Endothelial cell of umbilical vein (primary cell): Measurements from ENCODE around the gene TENT4B. TPM values are rescaled to one million over a fixed set of nuclear protein-coding genes. Genes with fewer than 3 reads are reported as not detected.

ENCODE experiments used
- BruUV-seq: library from RNA; stranded (reverse); fragments of 400-500 nt; replicated peaks from 2 replicates; lab custom pipeline; 2021; lab: Mats Ljungman, UMichigan
- CTCF ChIA-PET: fragments of 300-600, 350-600 bp; sonication (Branson Sonifier 250); formaldehyde crosslinking; loops from one replicate; lab custom pipeline; 2021; ENCODE audit warnings: antibody characterized with exemption, inconsistent platforms; lab: Charles Lee
- POLR2A ChIA-PET: fragments of 300-600, 350-600 bp; sonication (Branson Sonifier 250); formaldehyde crosslinking; loops from one replicate; lab custom pipeline; 2021; ENCODE audit warnings: antibody characterized with exemption, inconsistent platforms; lab: Charles Lee
- DNase-seq: peaks from one replicate; pipeline ENCODE4 v3.0.0-alpha.2; 2011; ENCODE audit warnings: low read depth, low spot score
- FAIRE-seq: peaks from 2 replicates; lab custom pipeline; 2011; peaks lifted over from hg19 to GRCh38; lab: Jason Lieb, UNC
- H2AFZ ChIP-seq: 2 replicates; pipeline ENCODE4 v1.6.0; 2012; ENCODE audit warnings: low read depth, low read length, control low read depth, inconsistent platforms
- H3K27ac ChIP-seq: 2 replicates; pipeline ENCODE4 v1.5.1; 2011; ENCODE audit warnings: low read depth, mild to moderate bottlenecking, control low read depth, low read length, moderate library complexity; ENCODE audit not compliant: insufficient read depth
- H3K27me3 ChIP-seq, 2 experiments: 2 replicates each; pipeline versions ENCODE4 v1.6.0 to v1.6.1; 2011; ENCODE audit warnings: low read length in 2 of 2, mixed read lengths in 1 of 2; ENCODE audit not compliant: control insufficient read depth in 2 of 2, insufficient read depth in 2 of 2
- H3K36me3 ChIP-seq, 2 experiments: 2 replicates in 1 of 2; 3 replicates in 1 of 2; pipeline ENCODE4 v1.5.1; 2011; ENCODE audit warnings: low read length in 2 of 2, mild to moderate bottlenecking in 1 of 2, moderate library complexity in 1 of 2; ENCODE audit not compliant: control insufficient read depth in 2 of 2, insufficient read depth in 2 of 2; ENCODE audit errors: extremely low read depth in 1 of 2
- H3K4me1 ChIP-seq: 3 replicates; pipeline ENCODE4 v1.5.1; 2011; ENCODE audit warnings: mild to moderate bottlenecking, low read length; ENCODE audit not compliant: control insufficient read depth, insufficient read depth; ENCODE audit errors: extremely low read depth
- H3K4me2 ChIP-seq: 2 replicates; pipeline ENCODE4 v1.6.1; 2011; ENCODE audit warnings: low read length, control low read depth, mixed read lengths; ENCODE audit not compliant: insufficient read depth
- H3K4me3 ChIP-seq, 3 experiments: fragments of 200-600 bp in 1 of 3; sonication (generic), shearing (Covaris generic) in 1 of 3; replicated peaks in 1 of 3; 2 replicates each; pipeline ENCODE4 v1.5.1; 2011 to 2016; ENCODE audit warnings: control low read depth in 3 of 3, low read length in 3 of 3, mild to moderate bottlenecking in 2 of 3, inconsistent platforms in 1 of 3, low read depth in 1 of 3, moderate library complexity in 1 of 3; ENCODE audit not compliant: insufficient read depth in 1 of 3
- H3K79me2 ChIP-seq: 2 replicates; pipeline ENCODE4 v1.6.0; 2012; ENCODE audit warnings: low read length, inconsistent platforms; ENCODE audit not compliant: control insufficient read depth, insufficient read depth
- H3K9ac ChIP-seq: replicated peaks from 2 replicates; pipeline ENCODE3; 2011; ENCODE audit warnings: low read length, control low read depth; ENCODE audit not compliant: insufficient read depth; ENCODE audit errors: extremely low read depth
- H3K9me1 ChIP-seq: replicated peaks from 3 replicates; pipeline ENCODE4 v1.6.0; 2011; ENCODE audit warnings: mild to moderate bottlenecking, low read length; ENCODE audit not compliant: control insufficient read depth, insufficient read depth; ENCODE audit errors: extremely low read depth
- H3K9me3 ChIP-seq: replicated peaks from 2 replicates; pipeline ENCODE4 v1.5.1; 2012; ENCODE audit warnings: low read length, inconsistent platforms; ENCODE audit not compliant: control insufficient read depth, insufficient read depth
- H4K20me1 ChIP-seq: replicated peaks from 2 replicates; pipeline ENCODE3; 2011; ENCODE audit warnings: mild to moderate bottlenecking, low read length; ENCODE audit not compliant: control insufficient read depth, insufficient read depth; ENCODE audit errors: extremely low read depth
- EZH2 ChIP-seq: IDR thresholded peaks from 2 replicates; pipeline ENCODE4 v1.6.1; 2012; ENCODE audit warnings: borderline replicate concordance, low read depth, mild to moderate bottlenecking, moderate library complexity, low read length, inconsistent platforms; ENCODE audit not compliant: severe bottlenecking
- GATA2 ChIP-seq: IDR thresholded peaks from 2 replicates; pipeline ENCODE4 v1.7.0; 2011; ENCODE audit warnings: low read depth, mild to moderate bottlenecking, moderate library complexity, mixed read lengths, low read length; ENCODE audit not compliant: insufficient read length, insufficient read depth
- MYC ChIP-seq: IDR thresholded peaks from one replicate; pipeline ENCODE4 v1.6.1; 2011; ENCODE audit warnings: mild to moderate bottlenecking, low read depth, low read length
- POLR2A ChIP-seq: IDR thresholded peaks from 2 replicates; pipeline ENCODE4 v1.6.1; 2012; ENCODE audit warnings: low read depth, mild to moderate bottlenecking, control low read depth, low read length
- POLR2AphosphoS5 ChIP-seq: IDR thresholded peaks from 2 replicates; pipeline ENCODE4 v1.6.1; 2012; ENCODE audit warnings: low read depth, mild to moderate bottlenecking, control low read depth, low read length, moderate library complexity; ENCODE audit not compliant: insufficient read depth
- dilution Hi-C: fragments of 300-500 bp; cut with MboI; formaldehyde crosslinking; loops from one replicate; pipeline ENCODE4 v1.15.0; 2019; ENCODE audit warnings: low sequenced_read_pairs; ENCODE audit not compliant: extremely low pct_ligation_motif_present
- intact Hi-C: fragments of 100-400 bp; cut with micrococcal nuclease; formaldehyde crosslinking; loops from one replicate; pipeline ENCODE4 v1.10.0; 2022
- polyA plus RNA-seq, 4 experiments: library from polyadenylated mRNA; depleted of rRNA in 3 of 4; stranded (reverse) in 3 of 4; unstranded in 1 of 4; fragments of >200 nt; gene quantifications; 2 replicates each; pipeline versions ENCODE4 v1.2.1 to v1.2.3, GENCODE V29; 2011 to 2012; ENCODE audit warnings: missing spikeins in 1 of 4
- total RNA-seq: library from RNA; stranded (reverse); gene quantifications from 2 replicates; pipeline ENCODE4 v1.2.3, GENCODE V29; 2021
- TF ChIP-seq, protein P1 (sequence below): IDR thresholded peaks from 2 replicates; pipeline ENCODE4 v1.6.1; 2011; ENCODE audit not compliant: insufficient read depth, insufficient read length

The TENT4B gene
- total and polyA plus RNA-seq, 2 donors (not counting 3 experiments of a cell fraction or from before 2014, with no cell fraction given): 4.2 to 13.1 TPM

DNA sequence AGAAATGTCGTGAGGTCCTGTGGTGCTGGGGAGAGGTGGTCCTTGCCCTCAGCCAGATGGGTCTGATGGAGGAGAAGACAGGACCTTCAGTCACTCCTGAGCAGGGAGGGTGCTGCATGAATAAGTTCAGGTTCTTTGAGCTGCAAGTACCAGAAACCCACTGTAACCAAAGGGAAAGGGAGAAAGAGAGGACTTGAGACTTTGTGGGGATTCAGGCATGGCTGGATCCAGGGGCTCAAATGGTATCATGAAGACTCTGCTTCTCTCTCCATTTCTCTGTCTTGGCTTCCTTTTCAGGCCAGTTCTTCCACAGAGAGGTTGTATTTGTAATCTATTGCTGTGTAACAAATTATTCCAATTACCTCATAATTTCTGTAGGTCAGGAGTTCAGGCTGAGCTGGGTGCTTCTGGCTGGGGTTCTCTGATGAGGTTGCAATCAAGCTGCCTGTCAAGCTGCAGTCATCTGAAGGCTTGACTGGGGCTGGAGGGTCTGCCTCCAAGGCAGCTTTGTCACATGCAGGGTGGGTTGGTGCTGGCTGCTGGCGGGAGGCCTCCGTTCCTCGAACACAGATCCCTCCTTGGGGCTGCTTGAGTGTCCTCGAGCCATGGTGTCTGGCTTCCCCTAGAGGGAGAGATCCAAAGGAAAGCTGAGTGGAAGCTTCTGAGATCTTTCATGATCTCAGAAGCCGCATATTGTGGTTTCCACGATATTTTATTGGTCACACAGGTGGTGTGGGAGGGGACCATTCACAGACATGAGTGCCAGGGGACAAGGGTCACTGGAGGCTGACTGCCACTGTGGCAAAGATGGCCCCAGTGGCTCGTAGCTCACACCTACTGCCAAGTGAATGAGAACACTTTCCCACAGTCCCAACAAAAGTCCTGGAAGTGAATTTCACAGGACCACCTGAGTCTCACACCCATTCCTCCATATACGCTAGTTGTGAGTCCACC, 107.4 kb downstream of the TENT4B start:
- H2AFZ ChIP-seq: no peak overlapping the region
- H3K4me1 ChIP-seq: no peaks in the 10 kb centered on the region
- FAIRE-seq (no peak), DNase-seq (no peak)
- H3K79me2 ChIP-seq: no peaks in the 10 kb centered on the region
- intact Hi-C loops (no loop called here), dilution Hi-C loops (no loop called here)
- no peaks in the 10 kb centered on the region for H3K36me3 ChIP-seq
- H3K27me3 ChIP-seq: no peaks in the 10 kb centered on the region
- TF ChIP-seq GATA2 (no peak), POLR2A (no peak), EZH2 (no peak), MYC (no peak), POLR2AphosphoS5 (no peak)
- TF ChIP-seq, protein P1, sequence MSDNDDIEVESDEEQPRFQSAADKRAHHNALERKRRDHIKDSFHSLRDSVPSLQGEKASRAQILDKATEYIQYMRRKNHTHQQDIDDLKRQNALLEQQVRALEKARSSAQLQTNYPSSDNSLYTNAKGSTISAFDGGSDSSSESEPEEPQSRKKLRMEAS: no peak
- H3K27ac ChIP-seq: no peak overlapping the region
- H3K9me3 ChIP-seq: no peaks in the 10 kb centered on the region
- H3K9me1 ChIP-seq: no peaks in the 10 kb centered on the region
- no peak overlapping the region for H3K4me3 ChIP-seq
- H3K4me2 ChIP-seq: no peak overlapping the region
- ChIA-PET CTCF (no interaction called here), POLR2A (no interaction called here)
- no TSS peak for BruUV-seq
- no peak overlapping the region for H3K9ac ChIP-seq
- no peaks in the 10 kb centered on the region for H4K20me1 ChIP-seq
